ENCODE data around the gene STK31. TPM values are rescaled to one million over a fixed set of nuclear protein-coding genes. Genes with fewer than 3 reads are reported as not detected.
"Not testable (repeated sequence)": the region's sequence is repeated elsewhere in the genome, so short reads cannot be mapped to it uniquely, and the experiment has no call there.

The STK31 gene
- total RNA-seq, 2 donors from 2014 or later: 0.19 to 0.52 TPM

DNA sequence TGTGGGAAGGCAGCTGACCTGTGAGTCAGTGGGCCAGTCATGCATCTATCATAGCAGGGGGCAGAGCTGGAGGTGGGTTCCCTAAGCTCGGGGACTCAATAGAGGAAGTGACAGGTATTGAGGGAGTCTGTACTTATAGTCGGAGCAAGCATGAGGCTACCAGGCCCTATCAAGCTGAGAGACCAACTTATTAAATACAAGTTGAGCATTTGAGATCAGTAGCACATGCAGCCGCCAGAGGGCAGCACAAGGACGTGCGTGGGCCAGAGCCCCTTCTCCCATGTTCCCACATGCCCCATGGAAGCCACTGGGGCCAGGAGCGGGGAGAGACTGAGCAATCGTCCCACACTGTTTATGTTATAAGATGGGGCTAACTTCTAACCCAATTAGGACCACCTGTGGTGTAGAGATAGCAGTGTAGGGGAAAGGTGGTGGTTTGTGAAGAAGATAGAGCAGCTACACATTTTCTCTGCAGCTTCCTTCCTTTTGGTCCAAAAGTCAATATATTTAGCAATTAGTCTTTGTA, 13.0 kb upstream of the STK31 start:
- peaks cover 40% of the 10 kb centered on the region for H3K36me3 Mint-ChIP-seq (ENCODE audit: low read depth)
- H3K27me3 Mint-ChIP-seq: no peaks in the 10 kb centered on the region
- peak; percentile 52 for ATAC-seq (replicated peaks)
- H3K4me1 Mint-ChIP-seq: peaks cover 4% of the 10 kb centered on the region
- no peak overlapping the region for H3K27ac Mint-ChIP-seq
- H3K4me3 Mint-ChIP-seq: no peak overlapping the region
- no peaks in the 10 kb centered on the region for H3K9me3 Mint-ChIP-seq

- Mint-ChIP-seq H3K27me3 (no peaks in the 10 kb centered on the region), H3K9me3 (no peaks in the 10 kb centered on the region), H3K4me3 (no peak overlapping the region), H3K36me3 (ENCODE audit: low read depth) (peaks cover 33% of the 10 kb centered on the region), H3K27ac (no peak overlapping the region), H3K4me1 (peaks cover 4% of the 10 kb centered on the region)
- ATAC-seq (replicated peaks): no peak
Observed at GRCh38 chr7:23698822-23699221, 11.2 kb upstream of the STK31 start.

GRCh38 chr7:23700046-23700445, 10.0 kb upstream of the STK31 start:
- Mint-ChIP-seq H3K4me3 (no peak overlapping the region), H3K36me3 (ENCODE audit: low read depth) (peaks cover 38% of the 10 kb centered on the region), H3K27ac (no peak overlapping the region), H3K27me3 (no peaks in the 10 kb centered on the region), H3K9me3 (peaks cover 5% of the 10 kb centered on the region), H3K4me1 (peaks cover 4% of the 10 kb centered on the region)
- no peak for ATAC-seq (replicated peaks)

DNA sequence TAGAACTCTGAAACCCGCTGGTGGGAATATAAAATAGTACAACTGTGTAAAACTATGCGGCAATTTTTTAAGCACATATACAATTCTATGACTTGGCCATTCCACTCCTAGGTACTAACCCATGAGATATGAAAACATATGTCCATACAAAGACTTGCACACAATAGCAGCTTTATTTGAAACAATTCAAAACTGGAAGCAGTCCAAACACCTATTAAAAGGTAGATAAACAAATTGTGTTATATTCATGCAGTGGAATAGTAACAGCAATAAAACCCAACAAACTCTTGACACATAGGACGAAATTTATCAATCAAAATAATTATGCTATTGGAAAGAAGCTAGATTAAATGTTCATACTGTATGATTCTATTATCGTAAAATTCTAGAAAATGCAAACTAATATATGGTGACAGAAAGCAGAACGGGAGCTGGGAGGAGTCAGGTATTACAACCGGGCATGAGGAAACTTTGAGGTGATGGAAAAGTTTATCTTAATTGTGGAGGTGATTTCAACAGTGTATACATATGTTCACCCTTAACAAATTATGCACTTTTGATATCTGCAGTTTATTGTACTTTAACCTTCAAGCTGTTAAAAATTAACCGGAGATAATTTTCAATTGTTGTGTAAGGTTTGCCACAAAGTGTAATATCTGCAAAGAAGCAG, 803 bp upstream of the STK31 start:
- Mint-ChIP-seq H3K27me3 (no peaks in the 10 kb centered on the region), H3K4me1 (no peaks in the 10 kb centered on the region), H3K9me3 (peaks cover 12% of the 10 kb centered on the region), H3K4me3 (no peak overlapping the region), H3K27ac (no peak overlapping the region), H3K36me3 (ENCODE audit: low read depth) (peaks cover 17% of the 10 kb centered on the region)
- ATAC-seq (replicated peaks): no peak

DNA sequence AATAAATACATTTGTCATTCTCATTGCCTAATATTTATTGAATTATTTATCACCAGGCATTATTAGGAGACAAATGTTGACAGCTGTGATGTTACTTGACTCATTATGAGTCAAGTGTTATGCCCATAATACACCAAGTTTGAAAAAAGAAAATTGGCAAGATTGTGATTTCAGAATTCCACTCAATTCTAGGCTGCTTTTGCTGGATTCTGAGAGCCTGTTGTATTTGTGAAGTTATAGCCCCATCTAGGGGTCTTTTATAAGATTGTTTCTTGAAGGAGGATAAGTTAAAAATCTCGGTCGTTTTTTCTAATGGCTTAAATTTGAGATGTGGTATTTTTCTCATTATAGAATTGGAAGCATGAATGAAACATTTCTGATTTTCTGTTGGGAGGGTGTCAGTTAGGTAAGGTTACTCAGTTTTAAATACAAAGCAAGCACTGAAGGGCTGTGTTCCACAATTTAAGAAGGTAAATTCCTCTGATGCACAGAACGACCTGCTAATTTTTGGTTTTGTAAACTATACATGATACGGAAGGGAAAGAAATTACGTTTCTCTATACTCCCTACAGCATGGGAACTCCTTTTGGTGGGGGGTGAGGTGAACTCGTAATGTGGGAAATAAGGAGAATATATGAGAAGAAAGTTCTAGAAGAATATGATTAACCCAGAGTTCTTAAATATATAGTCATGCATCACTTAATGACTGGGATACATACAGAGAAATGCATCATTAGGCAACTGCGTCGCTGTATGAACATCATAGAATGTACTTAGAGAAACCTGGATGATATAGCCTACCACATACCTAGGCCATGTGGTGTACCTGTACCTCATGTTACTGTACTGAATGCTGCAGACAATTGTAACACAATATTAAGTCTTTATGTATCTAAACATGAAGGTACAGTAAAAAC, 2.6 kb downstream of the STK31 start:
- H3K27me3 Mint-ChIP-seq: no peaks in the 10 kb centered on the region
- no peak overlapping the region for H3K27ac Mint-ChIP-seq
- H3K36me3 Mint-ChIP-seq (ENCODE audit: low read depth): no peaks in the 10 kb centered on the region
- H3K9me3 Mint-ChIP-seq: no peaks in the 10 kb centered on the region
- H3K4me1 Mint-ChIP-seq: no peaks in the 10 kb centered on the region
- ATAC-seq (replicated peaks): no peak
- H3K4me3 Mint-ChIP-seq: no peak overlapping the region

GRCh38 chr7:23713285-23714149, 3.5 kb downstream of the STK31 start:
- Mint-ChIP-seq H3K4me1 (no peaks in the 10 kb centered on the region), H3K9me3 (no peaks in the 10 kb centered on the region), H3K27me3 (no peaks in the 10 kb centered on the region), H3K4me3 (no peak overlapping the region), H3K27ac (no peak overlapping the region), H3K36me3 (ENCODE audit: low read depth) (no peaks in the 10 kb centered on the region)
- no peak for ATAC-seq (replicated peaks)

GRCh38 chr7:23714150-23714464, 4.1 kb downstream of the STK31 start:
- H3K27me3 Mint-ChIP-seq: no peaks in the 10 kb centered on the region
- H3K4me3 Mint-ChIP-seq: no peak overlapping the region
- no peak for ATAC-seq (replicated peaks)
- H3K9me3 Mint-ChIP-seq: no peaks in the 10 kb centered on the region
- H3K27ac Mint-ChIP-seq: no peak overlapping the region
- H3K36me3 Mint-ChIP-seq (ENCODE audit: low read depth): no peaks in the 10 kb centered on the region
- H3K4me1 Mint-ChIP-seq: no peaks in the 10 kb centered on the region

GRCh38 chr7:23714579-23714978, 4.6 kb downstream of the STK31 start:
- H3K4me1 Mint-ChIP-seq: no peaks in the 10 kb centered on the region
- no peak for ATAC-seq (replicated peaks)
- no peaks in the 10 kb centered on the region for H3K36me3 Mint-ChIP-seq (ENCODE audit: low read depth)
- no peak overlapping the region for H3K27ac Mint-ChIP-seq
- H3K9me3 Mint-ChIP-seq: no peaks in the 10 kb centered on the region
- H3K27me3 Mint-ChIP-seq: no peaks in the 10 kb centered on the region
- no peak overlapping the region for H3K4me3 Mint-ChIP-seq

DNA sequence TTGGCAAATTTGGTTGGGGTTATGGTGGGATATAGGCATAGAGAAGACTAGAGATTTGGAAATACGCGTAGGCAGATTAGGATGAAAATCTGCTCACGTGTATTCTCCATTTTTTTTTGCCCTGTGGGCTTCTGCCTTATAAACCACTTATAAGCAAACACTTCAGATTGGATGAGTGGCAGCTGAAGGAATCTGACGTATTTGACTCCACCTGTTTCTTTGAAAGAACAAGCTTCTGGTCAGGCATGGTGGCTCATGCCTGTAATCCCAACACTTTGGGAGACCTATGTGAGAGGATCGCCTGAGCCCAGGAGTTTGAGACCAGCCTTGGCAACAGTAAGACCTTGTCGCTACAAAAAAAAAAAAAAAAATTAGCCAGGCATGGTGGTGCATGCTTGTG, 5.1 kb downstream of the STK31 start:
- no peaks in the 10 kb centered on the region for H3K27me3 Mint-ChIP-seq
- H3K9me3 Mint-ChIP-seq: no peaks in the 10 kb centered on the region
- ATAC-seq (replicated peaks): no peak
- H3K36me3 Mint-ChIP-seq (ENCODE audit: low read depth): no peaks in the 10 kb centered on the region
- no peak overlapping the region for H3K27ac Mint-ChIP-seq
- no peaks in the 10 kb centered on the region for H3K4me1 Mint-ChIP-seq
- H3K4me3 Mint-ChIP-seq: no peak overlapping the region

DNA sequence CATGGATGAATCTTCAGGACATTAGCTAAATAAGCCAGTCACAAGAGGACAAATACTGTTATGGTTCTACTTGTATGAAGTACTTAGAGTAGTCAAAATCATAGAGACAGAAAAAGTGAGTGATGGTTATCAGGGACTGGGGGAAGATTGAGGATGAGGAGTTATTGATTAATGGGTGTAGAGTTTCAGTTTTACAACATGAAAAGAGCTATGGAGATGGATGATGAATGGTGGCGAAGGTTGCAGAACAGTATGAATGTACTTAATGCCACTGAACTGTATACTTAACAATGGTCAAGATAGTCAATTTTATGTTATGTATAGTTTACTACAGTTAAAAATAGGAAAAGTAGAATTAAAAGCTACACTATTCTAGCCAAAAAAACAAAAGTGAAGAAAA, 7.8 kb downstream of the STK31 start:
- H3K27me3 Mint-ChIP-seq: no peaks in the 10 kb centered on the region
- no peak overlapping the region for H3K27ac Mint-ChIP-seq
- no peaks in the 10 kb centered on the region for H3K9me3 Mint-ChIP-seq
- H3K4me3 Mint-ChIP-seq: no peak overlapping the region
- H3K36me3 Mint-ChIP-seq (ENCODE audit: low read depth): no peaks in the 10 kb centered on the region
- ATAC-seq (replicated peaks): no peak
- H3K4me1 Mint-ChIP-seq: no peaks in the 10 kb centered on the region

DNA sequence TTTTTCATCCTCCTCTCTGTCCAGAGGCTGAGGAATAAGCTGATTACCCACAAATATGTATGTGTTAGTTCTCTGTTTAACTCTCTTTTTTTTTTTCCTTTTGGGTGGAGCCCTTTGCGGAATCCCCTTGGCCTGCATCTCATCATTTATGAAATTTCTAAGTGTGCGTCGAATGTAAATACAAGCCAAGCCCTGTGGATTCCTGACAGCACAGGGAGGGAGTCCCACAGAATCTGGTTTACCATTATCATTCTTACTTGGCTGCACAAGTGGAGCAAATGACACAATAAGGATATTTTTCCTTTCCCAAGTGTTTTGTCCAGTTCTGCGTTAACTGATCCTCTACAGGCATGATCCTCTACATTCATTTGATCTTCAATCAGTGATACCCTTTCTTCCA, 11.4 kb downstream of the STK31 start:
- no peak overlapping the region for H3K27ac Mint-ChIP-seq
- no peaks in the 10 kb centered on the region for H3K9me3 Mint-ChIP-seq
- H3K36me3 Mint-ChIP-seq (ENCODE audit: low read depth): no peaks in the 10 kb centered on the region
- no peaks in the 10 kb centered on the region for H3K4me1 Mint-ChIP-seq
- H3K27me3 Mint-ChIP-seq: no peaks in the 10 kb centered on the region
- H3K4me3 Mint-ChIP-seq: no peak overlapping the region
- ATAC-seq (replicated peaks): no peak

DNA sequence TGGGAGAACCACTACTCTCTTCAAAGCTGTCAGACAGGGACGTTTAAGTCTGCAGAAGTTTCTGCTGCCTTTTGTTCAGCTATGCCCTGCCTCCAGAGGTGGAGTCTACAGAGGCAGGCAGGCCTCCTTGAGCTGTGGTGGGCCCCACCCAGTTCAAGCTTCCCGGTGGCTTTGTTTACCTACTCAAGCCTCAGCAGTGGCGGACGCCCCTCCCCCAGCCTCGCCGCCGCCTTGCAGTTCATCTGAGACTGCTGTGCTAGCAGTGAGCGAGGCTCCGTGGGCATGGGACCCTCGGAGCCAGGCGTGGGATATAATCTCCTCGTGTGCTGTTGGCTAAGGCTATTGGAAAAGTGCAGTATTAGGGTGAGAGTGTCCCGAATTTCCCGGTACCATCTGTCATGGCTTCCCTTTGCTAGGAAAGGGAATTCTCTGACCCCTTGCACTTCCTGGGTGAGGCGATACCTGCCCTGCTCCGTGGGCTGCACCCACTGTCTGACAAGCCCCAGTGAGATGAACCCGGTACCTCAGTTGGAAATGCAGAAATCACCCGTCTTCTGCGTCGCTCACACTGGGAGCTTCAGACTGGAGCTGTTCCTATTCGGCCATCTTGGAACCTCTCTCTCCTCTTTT, 12.7 kb downstream of the STK31 start:
- not testable (repeated sequence) for H3K27ac Mint-ChIP-seq; H3K9me3 Mint-ChIP-seq; H3K36me3 Mint-ChIP-seq (ENCODE audit: low read depth); H3K27me3 Mint-ChIP-seq; ATAC-seq (replicated peaks); H3K4me1 Mint-ChIP-seq; H3K4me3 Mint-ChIP-seq

- not testable (repeated sequence) for H3K4me3 Mint-ChIP-seq; H3K27ac Mint-ChIP-seq; H3K27me3 Mint-ChIP-seq; H3K4me1 Mint-ChIP-seq; ATAC-seq (replicated peaks); H3K36me3 Mint-ChIP-seq (ENCODE audit: low read depth); H3K9me3 Mint-ChIP-seq
Observed at GRCh38 chr7:23724113-23724512, 14.1 kb downstream of the STK31 start.

GRCh38 chr7:23742051-23742450, 32.0 kb downstream of the STK31 start:
- H3K27me3 Mint-ChIP-seq: no peaks in the 10 kb centered on the region
- no peak for ATAC-seq (replicated peaks)
- H3K4me3 Mint-ChIP-seq: no peak overlapping the region
- no peaks in the 10 kb centered on the region for H3K4me1 Mint-ChIP-seq
- no peak overlapping the region for H3K27ac Mint-ChIP-seq
- H3K9me3 Mint-ChIP-seq: peaks cover 16% of the 10 kb centered on the region
- no peaks in the 10 kb centered on the region for H3K36me3 Mint-ChIP-seq (ENCODE audit: low read depth)

Data from activated T-helper 17 cell treated with anti-CD3 and anti-CD28 coated beads, Interleukin-2, amount 50 U/mL, for 72 hours (primary cell).